A673 (cell line): ENCODE results near the gene PRTFDC1. TPM values are rescaled to one million over a fixed set of nuclear protein-coding genes. Genes with fewer than 3 reads are reported as not detected.

Source experiments
- BruUV-seq: library from RNA; stranded (reverse); fragments of 400-500 nt; replicated peaks from 2 replicates; lab custom pipeline; 2021; lab: Mats Ljungman, UMichigan
- CTCF ChIA-PET: fragments of 300-600 bp; sonication (Branson Sonifier 250); formaldehyde crosslinking; loops from one replicate; lab custom pipeline; 2022; ENCODE audit warnings: antibody characterized with exemption; lab: Charles Lee
- POLR2A ChIA-PET: fragments of 300-600 bp; sonication (Branson Sonifier 250); formaldehyde crosslinking; loops from one replicate; lab custom pipeline; 2022; ENCODE audit warnings: antibody characterized with exemption; ENCODE audit not compliant: low non-redundant PET; lab: Charles Lee
- DNase-seq: peaks from one replicate; pipeline ENCODE4 v3.0.0-alpha.2; 2015; ENCODE audit warnings: low spot score
- H3K27ac ChIP-seq: fragments of 200-600 bp; sonication (generic); 2 replicates; pipeline ENCODE4 v1.5.1; 2016; ENCODE audit warnings: mixed run types, low read depth, mild to moderate bottlenecking, mixed read lengths, antibody characterized with exemption, low read length; ENCODE audit not compliant: poor library complexity, severe bottlenecking
- H3K27me3 ChIP-seq: fragments of 200-600 bp; sonication (generic); replicated peaks from 2 replicates; pipeline ENCODE4 v1.6.1; 2017; ENCODE audit warnings: mixed run types, low read depth, mild to moderate bottlenecking, mixed read lengths, antibody characterized with exemption, low read length; ENCODE audit not compliant: insufficient read depth, poor library complexity
- H3K36me3 ChIP-seq: fragments of 200-600 bp; sonication (generic); 2 replicates; pipeline ENCODE4 v1.6.1; 2016; ENCODE audit warnings: mixed run types, mild to moderate bottlenecking, mixed read lengths, antibody characterized with exemption, low read length; ENCODE audit not compliant: insufficient read depth, poor library complexity, severe bottlenecking
- H3K4me1 ChIP-seq: fragments of 200-600 bp; sonication (generic); 2 replicates; pipeline ENCODE4 v1.6.1; 2017; ENCODE audit warnings: mixed run types, mild to moderate bottlenecking, mixed read lengths, antibody characterized with exemption, low read length; ENCODE audit not compliant: insufficient read depth, poor library complexity, severe bottlenecking
- H3K4me3 ChIP-seq: fragments of 200-600 bp; sonication (generic); 2 replicates; pipeline ENCODE4 v1.5.1; 2016; ENCODE audit warnings: low read depth, mixed run types, mild to moderate bottlenecking, mixed read lengths, low read length; ENCODE audit not compliant: poor library complexity, severe bottlenecking
- H3K9me3 ChIP-seq: fragments of 200-600 bp; sonication (generic); 2 replicates; pipeline ENCODE4 v1.6.1; 2016; ENCODE audit warnings: mixed run types, low read depth, mild to moderate bottlenecking, mixed read lengths, antibody characterized with exemption, low read length; ENCODE audit not compliant: poor library complexity, severe bottlenecking
- EZH2 ChIP-seq: fragments of 200-600 bp; sonication (generic); IDR thresholded peaks from 2 replicates; pipeline ENCODE4 v1.6.1; 2017; ENCODE audit warnings: borderline replicate concordance, low read depth, mild to moderate bottlenecking, mixed read lengths, antibody characterized with exemption, low read length; ENCODE audit not compliant: poor library complexity, severe bottlenecking
- intact Hi-C: fragments of 100-400 bp; cut with micrococcal nuclease; formaldehyde crosslinking; loops from one replicate; pipeline ENCODE4 v1.10.0; 2022; ENCODE audit not compliant: unreplicated experiment
- total RNA-seq: library from RNA; stranded (reverse); gene quantifications from 2 replicates; pipeline ENCODE4 v1.2.3, GENCODE V29; 2021
- TF ChIP-seq, protein P1 (sequence below): fragments of 300-800, 200-600 bp; sonication (generic); conservative IDR thresholded peaks from 2 replicates; pipeline ENCODE4 v1.5.1; 2017; ENCODE audit warnings: low read depth, mild to moderate bottlenecking, antibody characterized with exemption, low read length, moderate library complexity, mixed read lengths

The PRTFDC1 gene
- total RNA-seq, 1 experiment from 2014 or later = 49.8 TPM

DNA sequence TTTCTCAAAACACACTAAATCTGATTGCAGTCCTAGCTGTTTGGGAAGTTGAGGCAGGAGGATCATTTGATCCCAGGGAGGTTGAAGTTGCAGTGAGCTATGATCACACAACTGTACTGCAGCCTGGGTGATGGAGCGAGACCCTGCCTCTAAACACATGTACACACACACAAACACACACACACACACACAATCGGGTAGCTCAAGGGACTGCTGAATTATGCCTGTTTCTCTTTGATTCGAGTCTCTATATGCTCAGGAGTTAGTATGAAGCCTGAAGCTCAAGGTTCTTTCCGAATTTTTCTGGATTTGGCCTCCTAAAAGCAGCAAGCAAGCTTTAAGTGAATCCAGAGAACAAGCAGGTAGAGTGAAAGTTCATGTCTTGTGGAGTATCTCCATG is 22.5 kb downstream of the PRTFDC1 start:
- Histone ChIP-seq H3K4me3 (no peak overlapping the region), H3K36me3 (no peaks in the 10 kb centered on the region), H3K27me3 (no peaks in the 10 kb centered on the region), H3K27ac (peak overlapping the region; percentile 62), H3K4me1 (peaks cover 21% of the 10 kb centered on the region), H3K9me3 (no peaks in the 10 kb centered on the region)
- intact Hi-C loops = no loop called here
- TF ChIP-seq, protein P1, sequence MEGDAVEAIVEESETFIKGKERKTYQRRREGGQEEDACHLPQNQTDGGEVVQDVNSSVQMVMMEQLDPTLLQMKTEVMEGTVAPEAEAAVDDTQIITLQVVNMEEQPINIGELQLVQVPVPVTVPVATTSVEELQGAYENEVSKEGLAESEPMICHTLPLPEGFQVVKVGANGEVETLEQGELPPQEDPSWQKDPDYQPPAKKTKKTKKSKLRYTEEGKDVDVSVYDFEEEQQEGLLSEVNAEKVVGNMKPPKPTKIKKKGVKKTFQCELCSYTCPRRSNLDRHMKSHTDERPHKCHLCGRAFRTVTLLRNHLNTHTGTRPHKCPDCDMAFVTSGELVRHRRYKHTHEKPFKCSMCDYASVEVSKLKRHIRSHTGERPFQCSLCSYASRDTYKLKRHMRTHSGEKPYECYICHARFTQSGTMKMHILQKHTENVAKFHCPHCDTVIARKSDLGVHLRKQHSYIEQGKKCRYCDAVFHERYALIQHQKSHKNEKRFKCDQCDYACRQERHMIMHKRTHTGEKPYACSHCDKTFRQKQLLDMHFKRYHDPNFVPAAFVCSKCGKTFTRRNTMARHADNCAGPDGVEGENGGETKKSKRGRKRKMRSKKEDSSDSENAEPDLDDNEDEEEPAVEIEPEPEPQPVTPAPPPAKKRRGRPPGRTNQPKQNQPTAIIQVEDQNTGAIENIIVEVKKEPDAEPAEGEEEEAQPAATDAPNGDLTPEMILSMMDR = no peak
- no peak for TF ChIP-seq EZH2
- CTCF ChIA-PET = no interaction called here
- BruUV-seq = no TSS peak
- POLR2A ChIA-PET = interaction anchor here (0.8 kb wide), 1 partner anchor 18 kb away, joined by 3 read pairs; no protein-coding TSS in a partner anchor
- no peak for DNase-seq

DNA sequence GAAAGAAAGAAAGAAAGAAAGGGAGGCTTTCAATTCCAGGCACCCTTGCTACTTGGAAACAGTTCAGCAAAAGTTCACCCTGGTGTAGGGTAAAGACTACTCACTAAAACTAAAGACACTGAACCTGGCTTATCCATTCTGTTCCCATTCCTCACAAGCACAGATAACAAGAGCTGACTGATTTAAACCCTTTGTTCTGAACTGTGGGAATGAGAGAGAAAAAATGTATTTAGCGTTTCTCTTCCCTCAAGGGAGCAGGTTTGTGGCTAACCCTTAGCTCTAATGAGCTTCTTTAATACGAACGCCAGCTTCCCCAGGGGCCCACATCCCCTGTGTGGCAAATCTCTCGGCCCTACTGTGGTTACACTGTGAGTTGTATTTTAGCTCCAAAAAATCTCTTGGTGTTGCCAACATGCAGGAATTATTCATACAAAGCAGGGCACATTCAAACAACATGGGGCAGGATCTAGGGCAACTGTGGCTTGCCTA is 23.3 kb downstream of the PRTFDC1 start:
- no TSS peak for BruUV-seq
- intact Hi-C loops = no loop called here
- Histone ChIP-seq H3K36me3 (no peaks in the 10 kb centered on the region), H3K9me3 (no peaks in the 10 kb centered on the region), H3K27ac (peak overlapping the region; percentile 62), H3K4me3 (no peak overlapping the region), H3K27me3 (no peaks in the 10 kb centered on the region), H3K4me1 (peaks cover 21% of the 10 kb centered on the region)
- no peak for TF ChIP-seq EZH2
- TF ChIP-seq, protein P1 = no peak
- peak; percentile 69 for DNase-seq
- ChIA-PET CTCF (interaction anchor here (0.7 kb wide), 1 partner anchor 274 kb away, joined by 3 read pairs; no protein-coding TSS in a partner anchor), POLR2A (interaction anchor here (0.8 kb wide), 1 partner anchor 18 kb away, joined by 3 read pairs; no protein-coding TSS in a partner anchor)

DNA sequence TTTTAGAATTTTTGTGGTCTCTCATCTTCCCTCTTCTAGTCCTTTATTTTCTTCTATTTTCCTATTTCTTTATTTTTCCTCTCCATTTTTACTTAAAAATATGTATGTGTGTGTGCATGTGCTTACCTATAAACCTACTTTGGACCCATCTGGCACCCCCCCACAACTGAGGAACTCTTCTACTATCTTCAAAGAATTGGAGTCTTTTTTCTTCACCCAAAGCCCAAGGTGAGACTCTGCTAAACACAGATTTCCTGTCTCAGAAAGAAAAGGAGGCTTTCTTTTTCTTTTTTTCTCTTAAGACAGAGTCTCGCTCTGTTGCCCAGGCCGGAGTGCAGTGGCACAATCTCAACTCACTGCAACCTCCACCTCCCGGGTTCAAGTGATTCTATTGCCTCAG is 24.2 kb downstream of the PRTFDC1 start:
- no peak overlapping the region for H3K27ac ChIP-seq
- no peak overlapping the region for H3K4me3 ChIP-seq
- ChIA-PET CTCF (no interaction called here), POLR2A (no interaction called here)
- H3K27me3 ChIP-seq = no peaks in the 10 kb centered on the region
- H3K36me3 ChIP-seq = no peaks in the 10 kb centered on the region
- H3K9me3 ChIP-seq = no peaks in the 10 kb centered on the region
- intact Hi-C loops = no loop called here
- BruUV-seq = no TSS peak
- DNase-seq = no peak
- peaks cover 21% of the 10 kb centered on the region for H3K4me1 ChIP-seq
- no peak for TF ChIP-seq EZH2
- TF ChIP-seq, protein P1 = no peak
